GM21619 (cell line): Measurements from ENCODE around the gene KRIT1.
"Not testable (repeated sequence)": the region's sequence is repeated elsewhere in the genome, so short reads cannot be mapped to it uniquely, and the experiment has no call there.

Experiments used
- ATAC-seq: cut with Tn5 transposase; IDR thresholded peaks from one replicate; pipeline ENCODE4 v1.9.1; 2021; ENCODE audit not compliant: unreplicated experiment

KRIT1 gene

GRCh38 chr7:92250603-92251002 lies 4.9 kb upstream of the KRIT1 start:
- ATAC-seq, result no peak

- peak; percentile 21 for ATAC-seq
These were observed 817 bp upstream of the KRIT1 start for GRCh38 chr7:92246360-92247101.

- ATAC-seq, result peak; percentile 1
These were observed 767 bp downstream of the KRIT1 start for GRCh38 chr7:92244808-92245486.

- no peak for ATAC-seq
These were observed 2.7 kb downstream of the KRIT1 start for GRCh38 chr7:92242972-92243371.

- ATAC-seq, result no peak
These were observed 15.2 kb downstream of the KRIT1 start for GRCh38 chr7:92230547-92230946.

- ATAC-seq, result no peak
These were observed 17.0 kb downstream of the KRIT1 start for GRCh38 chr7:92228742-92229141.

- ATAC-seq, result no peak
These were observed 17.6 kb downstream of the KRIT1 start for GRCh38 chr7:92228100-92228499.

- no peak for ATAC-seq
These were observed 18.7 kb downstream of the KRIT1 start for GRCh38 chr7:92226981-92227380.

- no peak for ATAC-seq
These were observed 23.9 kb downstream of the KRIT1 start for GRCh38 chr7:92221766-92222165.

GRCh38 chr7:92206672-92207071 lies 39.0 kb downstream of the KRIT1 start:
- no peak for ATAC-seq

- ATAC-seq, result no peak
These were observed 39.7 kb downstream of the KRIT1 start for GRCh38 chr7:92205987-92206386.

GRCh38 chr7:92200791-92201190 lies 44.9 kb downstream of the KRIT1 start:
- no peak for ATAC-seq

- no peak for ATAC-seq
These were observed 53.4 kb downstream of the KRIT1 start for GRCh38 chr7:92192326-92192725.

GRCh38 chr7:92189246-92189645 lies 56.5 kb downstream of the KRIT1 start:
- not testable (repeated sequence) for ATAC-seq

GRCh38 chr7:92184294-92184693 lies 61.4 kb downstream of the KRIT1 start:
- not testable (repeated sequence) for ATAC-seq

- peak; percentile 100 for ATAC-seq
These were observed 66.5 kb downstream of the KRIT1 start, which contains the start of gene LRRD1 for GRCh38 chr7:92178928-92179924. LRRD1 (minus strand) TSS chr7:92179142; CDS start chr7:92165202, 13,940 bp downstream.

GRCh38 chr7:92177362-92177761 lies 68.4 kb downstream of the KRIT1 start:
- ATAC-seq, result no peak

- not testable (repeated sequence) for ATAC-seq
These were observed 76.2 kb downstream of the KRIT1 start for GRCh38 chr7:92169529-92169928.

GRCh38 chr7:92161271-92161670 lies 84.4 kb downstream of the KRIT1 start:
- ATAC-seq, result no peak

GRCh38 chr7:92158660-92159575 lies 86.8 kb downstream of the KRIT1 start:
- ATAC-seq, result peak; percentile 86
